AML-193 (cell line): ENCODE data around the gene MRPL50.
"Not testable (repeated sequence)": the region's sequence is repeated elsewhere in the genome, so short reads cannot be mapped to it uniquely, and the experiment has no call there.

ENCODE experiments used
- DNase-seq, 2 experiments: peaks; one replicate each; lab custom pipeline; 2025; lab: John Stamatoyannopoulos, UW

MRPL50 gene

GRCh38 chr9:101417977-101418376 lies 19.6 kb upstream of the MRPL50 start:
- DNase-seq = no peak

- no peak for DNase-seq
Observed at GRCh38 chr9:101417389-101417788, 19.0 kb upstream of the MRPL50 start.

GRCh38 chr9:101415578-101415977 lies 17.2 kb upstream of the MRPL50 start:
- DNase-seq = no peak

GRCh38 chr9:101414839-101415238 lies 16.4 kb upstream of the MRPL50 start:
- DNase-seq = no peak

GRCh38 chr9:101409079-101409477 lies 10.7 kb upstream of the MRPL50 start:
- no peak for DNase-seq

- DNase-seq = no peak
Observed at GRCh38 chr9:101408374-101409078, 10.1 kb upstream of the MRPL50 start.

- no peak for DNase-seq
Observed at GRCh38 chr9:101403516-101404285, 5.3 kb upstream of the MRPL50 start.

- no peak for DNase-seq
Observed at GRCh38 chr9:101400120-101400519, 1.7 kb upstream of the MRPL50 start.

GRCh38 chr9:101399643-101399970 lies 1.2 kb upstream of the MRPL50 start:
- peak in 1 of 2 experiments; percentile 12 for DNase-seq

- no peak for DNase-seq
Observed at GRCh38 chr9:101398930-101399642, 668 bp upstream of the MRPL50 start.

- DNase-seq = no peak
Observed at GRCh38 chr9:101397746-101398067, 711 bp downstream of the MRPL50 start.

GRCh38 chr9:101394687-101395086 lies 3.7 kb downstream of the MRPL50 start:
- DNase-seq = no peak

- DNase-seq = no peak
Observed at GRCh38 chr9:101393135-101393534, 5.3 kb downstream of the MRPL50 start.

- peak in 1 of 2 experiments; percentile 29 for DNase-seq
Observed at GRCh38 chr9:101388507-101388993, 9.9 kb downstream of the MRPL50 start.

- peak; percentile 27 to 29 for DNase-seq
Observed at GRCh38 chr9:101387871-101388506, 10.4 kb downstream of the MRPL50 start.

GRCh38 chr9:101384873-101385536 lies 13.4 kb downstream of the MRPL50 start, which contains the start of gene BAAT:
BAAT (minus strand) TSS chr9:101385006; CDS start chr9:101371404, 13,602 bp downstream.
- DNase-seq = not testable (repeated sequence)

GRCh38 chr9:101383361-101383760 lies 15.1 kb downstream of the MRPL50 start:
- DNase-seq = no peak

GRCh38 chr9:101381833-101382342 lies 16.5 kb downstream of the MRPL50 start:
- DNase-seq = no peak

GRCh38 chr9:101381118-101381517 lies 17.3 kb downstream of the MRPL50 start:
- no peak for DNase-seq

GRCh38 chr9:101380295-101380694 lies 18.1 kb downstream of the MRPL50 start:
- DNase-seq = no peak

- no peak for DNase-seq
Observed at GRCh38 chr9:101376111-101376848, 22.1 kb downstream of the MRPL50 start.
